Measurements from ENCODE around the gene CUEDC1.

CUEDC1 gene

DNA sequence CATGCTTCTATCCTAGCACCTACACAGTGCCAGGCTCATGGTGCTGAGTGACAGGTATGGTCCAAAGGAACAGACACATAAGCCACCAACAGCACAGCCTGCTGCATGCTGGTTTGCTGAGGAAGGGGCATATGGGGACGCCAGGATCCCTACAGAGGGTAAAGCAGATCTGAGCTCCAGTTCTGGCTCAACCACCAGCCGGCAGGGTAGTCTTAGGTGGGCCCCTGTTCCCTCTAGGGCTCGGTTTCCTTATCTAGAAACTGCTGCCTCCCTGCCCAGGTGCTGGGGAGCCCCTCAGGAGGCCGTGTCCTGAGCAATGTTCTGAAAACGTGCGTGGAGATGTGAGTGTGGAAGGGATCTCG lies 81.2 kb downstream of the CUEDC1 start:
- DNase-seq, result no peak

GRCh38 chr17:57873261-57874057 lies 81.8 kb downstream of the CUEDC1 start:
- DNase-seq, result no peak

GRCh38 chr17:57872536-57872935 lies 82.7 kb downstream of the CUEDC1 start:
- no peak for DNase-seq

DNA sequence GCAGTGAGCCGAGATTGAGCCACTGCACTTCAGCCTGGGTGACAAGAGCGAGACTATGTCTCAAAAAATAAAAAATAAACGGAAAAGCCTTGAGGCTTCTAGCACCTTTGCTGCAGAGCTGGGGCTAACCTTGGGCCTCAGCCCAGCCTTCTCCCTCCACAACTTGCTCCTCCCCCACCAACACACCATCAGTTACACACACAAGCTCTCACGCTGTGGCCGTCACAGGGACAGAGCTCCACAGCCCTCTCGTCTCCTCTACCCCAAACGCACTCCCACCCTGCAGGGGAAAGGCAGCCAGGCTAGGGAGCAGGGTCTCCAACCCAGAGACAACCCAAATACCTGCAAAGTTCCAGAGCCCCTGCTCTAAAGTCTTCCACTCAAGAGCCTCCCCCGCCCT lies 83.3 kb downstream of the CUEDC1 start:
- no peak for DNase-seq

DNA sequence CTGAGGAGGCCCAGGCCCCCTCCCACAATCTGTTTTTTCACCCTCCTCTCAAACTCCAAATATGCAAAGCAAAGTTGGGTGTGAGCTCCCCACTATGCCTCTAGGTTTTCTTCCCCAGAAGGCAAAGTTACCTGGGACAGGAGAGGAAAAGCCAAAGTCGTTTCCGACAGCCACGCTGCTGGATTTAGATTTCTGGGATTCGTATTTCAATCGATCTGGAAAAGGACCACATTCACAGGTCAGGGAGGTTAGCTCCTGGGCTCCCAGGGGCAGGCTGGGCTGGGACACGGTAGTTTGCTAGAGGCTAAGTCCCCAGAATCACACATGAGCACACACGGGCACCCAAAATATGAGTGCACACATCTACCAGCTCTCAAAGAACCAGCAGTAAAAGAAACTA lies 84.1 kb downstream of the CUEDC1 start:
- no peak for DNase-seq

- DNase-seq, result no peak
Observed at GRCh38 chr17:57870283-57870635, 85.0 kb downstream of the CUEDC1 start.

GRCh38 chr17:57869617-57870282 lies 85.5 kb downstream of the CUEDC1 start:
- no peak for DNase-seq

DNA sequence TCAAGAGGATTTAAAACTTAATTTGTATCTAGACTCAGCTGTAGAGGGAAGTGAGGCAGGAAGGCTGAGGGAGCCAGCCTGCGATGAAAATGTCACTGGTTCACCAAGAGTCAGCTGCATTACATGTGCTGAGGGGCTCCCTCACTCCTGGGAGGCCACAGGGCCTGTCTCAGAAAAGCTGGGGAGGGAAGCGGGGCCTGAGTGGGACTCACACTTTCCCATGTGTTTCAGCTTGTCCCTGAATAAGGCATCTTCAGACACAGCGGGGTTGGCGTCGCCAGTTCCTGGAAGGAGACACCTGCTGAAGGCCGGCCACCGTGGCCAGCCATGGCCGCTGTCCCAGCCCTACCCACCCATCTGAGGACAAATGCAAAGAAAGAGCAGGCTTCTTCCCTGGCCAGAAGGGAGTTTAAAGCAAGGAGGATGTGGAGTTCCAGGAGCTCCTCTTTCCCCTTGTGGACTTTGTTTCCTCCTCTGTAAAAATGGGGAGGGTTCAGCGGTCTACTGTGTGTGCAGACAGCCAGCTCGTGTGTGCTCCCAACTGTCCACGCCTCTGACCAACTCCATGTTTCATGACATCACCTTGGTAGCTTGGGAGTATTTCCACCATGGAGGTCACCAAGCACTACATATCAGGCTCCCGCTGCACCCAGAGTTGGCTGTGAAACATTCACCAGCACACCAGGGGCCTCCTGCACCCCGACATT lies 86.1 kb downstream of the CUEDC1 start:
- no peak for DNase-seq

- DNase-seq, result no peak
Observed at GRCh38 chr17:57868007-57868909, 87.0 kb downstream of the CUEDC1 start.

DNA sequence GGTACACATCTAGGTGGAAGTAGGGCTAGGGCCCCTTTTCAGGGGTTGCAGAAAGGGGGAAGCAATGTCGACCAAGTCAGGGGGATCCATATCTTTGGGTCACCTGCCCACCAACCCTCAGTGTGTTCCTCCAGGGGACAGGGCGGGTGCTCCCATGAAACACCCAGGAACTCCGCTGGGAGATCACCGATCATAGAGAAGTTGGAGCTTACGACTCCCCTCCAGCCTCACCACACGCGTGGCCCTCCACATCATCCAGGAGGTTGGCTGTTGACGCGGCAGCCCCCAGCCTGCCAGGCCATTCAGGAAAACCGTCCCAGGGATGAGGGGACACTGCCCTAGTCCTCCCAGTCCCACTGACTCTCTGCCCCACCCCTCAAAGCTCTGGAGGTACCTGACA lies 88.1 kb downstream of the CUEDC1 start:
- no peak for DNase-seq

DNA sequence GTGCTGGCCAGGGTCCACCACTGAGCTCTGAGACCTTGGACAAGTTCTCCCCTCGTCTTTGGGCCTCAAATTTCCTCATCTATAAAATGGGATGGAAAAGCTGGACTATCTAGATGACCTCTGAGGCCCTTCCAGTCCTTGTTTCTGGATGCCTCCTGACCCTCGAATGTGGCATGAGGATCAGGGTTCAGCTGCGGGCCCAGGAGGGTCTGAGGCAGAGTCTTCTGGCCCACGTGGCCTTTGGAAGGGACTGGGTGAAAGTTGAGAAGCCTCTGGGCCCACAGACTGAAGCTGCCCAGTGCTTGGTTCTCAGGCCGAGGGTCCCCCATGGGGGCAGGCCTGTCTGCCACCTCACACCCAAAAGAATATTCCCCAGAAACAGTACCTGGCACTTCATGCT lies 88.5 kb downstream of the CUEDC1 start:
- no peak for DNase-seq

GRCh38 chr17:57866319-57866718 lies 88.9 kb downstream of the CUEDC1 start:
- DNase-seq, result no peak

GRCh38 chr17:57864273-57864672 lies 90.9 kb downstream of the CUEDC1 start:
- DNase-seq, result no peak

- DNase-seq, result no peak
Observed at GRCh38 chr17:57862694-57863667, 92.2 kb downstream of the CUEDC1 start.

GRCh38 chr17:57861790-57862693 lies 93.2 kb downstream of the CUEDC1 start:
- no peak for DNase-seq

DNA sequence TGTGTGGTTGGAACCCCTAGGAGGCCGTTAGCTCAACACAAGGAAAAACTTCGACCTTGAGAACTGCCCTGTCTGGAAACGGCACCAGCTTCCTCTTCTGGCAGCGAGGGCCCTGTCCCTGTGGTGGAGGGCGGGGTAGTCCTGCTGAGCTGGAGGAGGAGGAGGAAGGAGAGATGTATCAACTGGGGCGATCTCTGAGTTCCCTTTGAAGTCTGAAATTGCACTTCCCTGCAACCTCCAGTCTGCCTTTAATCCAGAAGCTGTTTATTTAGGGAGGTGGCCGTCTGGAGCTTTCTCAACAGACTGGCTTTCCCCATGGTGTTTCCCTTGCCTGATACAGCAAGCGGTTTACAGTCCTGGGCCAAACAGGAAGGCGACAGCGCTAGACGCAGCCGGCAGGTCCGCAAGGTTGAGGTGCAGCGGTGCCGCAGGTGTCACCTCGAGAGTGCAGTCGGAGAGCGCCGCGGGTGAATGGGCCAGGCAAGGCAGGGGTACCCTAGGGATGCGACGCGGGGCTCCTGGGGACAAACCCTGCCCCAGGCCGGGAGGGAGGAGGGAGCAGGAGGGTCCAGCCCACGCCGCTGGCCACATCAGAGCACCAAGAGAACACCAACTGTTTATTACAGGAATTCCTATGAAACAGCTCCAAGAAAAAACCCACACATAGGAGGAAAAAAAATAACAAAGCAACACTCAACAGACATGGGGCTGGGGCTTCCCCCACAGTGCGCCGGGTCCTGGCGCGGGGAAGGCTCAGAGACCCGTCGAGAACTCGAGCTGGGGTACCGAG lies 94.0 kb downstream of the CUEDC1 start:
- DNase-seq, result no peak

DNA sequence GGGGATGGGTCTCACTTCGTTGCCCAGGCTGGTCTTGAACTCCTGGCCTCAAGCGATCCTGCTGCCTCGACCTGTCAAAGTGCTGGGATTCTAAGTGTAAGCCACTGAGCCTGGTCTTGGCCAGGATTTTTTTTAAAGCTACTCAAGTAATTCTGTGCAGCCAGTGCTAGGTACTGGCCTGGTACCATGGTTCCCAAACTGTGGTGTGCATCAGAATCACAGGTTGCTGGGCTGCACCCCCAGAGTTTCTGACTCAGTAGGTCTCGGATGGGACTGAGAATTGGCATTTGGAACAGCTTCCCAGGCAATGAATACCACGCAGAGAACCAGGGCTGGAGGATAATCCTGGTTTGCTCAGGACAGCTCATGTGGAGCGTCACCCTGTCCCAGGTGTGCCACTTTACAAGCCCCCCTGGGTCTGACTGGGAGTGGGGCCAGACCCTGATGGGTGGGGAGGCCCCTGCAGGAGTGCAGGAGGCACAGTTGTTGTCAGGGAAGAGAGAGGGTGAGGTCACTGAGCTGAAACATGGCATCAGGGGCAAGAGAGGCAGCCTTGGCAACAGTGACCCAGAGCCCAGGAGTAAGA lies 94.7 kb downstream of the CUEDC1 start:
- no peak for DNase-seq

GRCh38 chr17:57859601-57860413 lies 95.4 kb downstream of the CUEDC1 start:
- no peak for DNase-seq

- no peak for DNase-seq
Observed at GRCh38 chr17:57858838-57859237, 96.4 kb downstream of the CUEDC1 start.
